Measurements from ENCODE around the gene ZNF10. TPM values are rescaled to one million over a fixed set of nuclear protein-coding genes. Genes with fewer than 3 reads are reported as not detected.

Gene ZNF10
- total RNA-seq, 2 experiments from 2014 or later: 3.7 to 4.1 TPM

DNA sequence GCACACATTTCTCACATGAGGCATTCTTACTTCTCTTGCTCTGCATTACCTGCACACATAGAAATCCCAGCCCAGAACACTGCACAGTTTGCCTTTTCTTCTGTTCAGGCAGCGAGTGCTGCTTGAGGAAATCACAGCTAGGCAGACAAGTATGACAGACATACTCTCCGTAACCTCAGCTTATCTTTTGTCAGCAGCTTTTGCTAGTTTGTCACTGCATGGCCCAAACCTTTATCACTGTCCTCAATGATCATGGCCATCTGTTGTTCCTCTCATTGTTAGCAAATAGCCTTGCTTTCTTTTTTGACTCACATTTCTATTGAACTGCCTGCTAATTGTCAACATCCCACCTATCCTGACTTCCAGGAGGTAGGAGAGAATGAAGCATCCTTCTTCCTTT, 5.3 kb downstream of the ZNF10 start:
- DNase-seq: no peak
- H3K4me1 Mint-ChIP-seq (ENCODE audit: low read depth): peaks cover 9% of the 10 kb centered on the region
- H3K36me3 Mint-ChIP-seq: peaks cover 89% of the 10 kb centered on the region
- no peaks in the 10 kb centered on the region for H3K27me3 Mint-ChIP-seq
- ChIA-PET POLR2A (no interaction called here), CTCF (no interaction called here)
- intact Hi-C loops (cut with micrococcal nuclease): no loop called here
- H3K9me3 Mint-ChIP-seq: peaks cover 80% of the 10 kb centered on the region
- H3K27ac Mint-ChIP-seq: no peak overlapping the region
- H3K4me3 Mint-ChIP-seq: no peak overlapping the region

DNA sequence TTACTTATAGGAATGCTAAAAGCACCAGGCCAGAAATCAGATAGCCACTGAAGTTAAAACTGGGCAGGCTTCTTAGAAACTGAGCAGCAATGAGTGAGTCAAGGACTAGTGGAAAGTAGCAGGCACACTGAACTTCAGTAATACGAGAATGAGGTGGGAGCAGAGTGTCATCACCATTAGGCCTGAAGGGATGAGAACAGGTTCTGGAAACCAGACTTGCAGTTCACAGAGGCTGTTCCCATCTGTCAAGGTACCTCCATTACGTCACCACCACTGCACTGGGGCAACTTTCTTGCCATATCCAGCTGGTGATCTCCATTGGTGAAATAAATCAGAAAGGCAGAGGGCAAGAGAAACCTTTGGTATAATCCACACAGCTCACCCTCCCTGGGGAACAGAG, 15.6 kb downstream of the ZNF10 start:
- H3K4me1 Mint-ChIP-seq (ENCODE audit: low read depth): no peaks in the 10 kb centered on the region
- H3K36me3 Mint-ChIP-seq: peaks cover 82% of the 10 kb centered on the region
- H3K9me3 Mint-ChIP-seq: peaks cover 74% of the 10 kb centered on the region
- DNase-seq: no peak
- ChIA-PET CTCF (no interaction called here), POLR2A (no interaction called here)
- intact Hi-C loops (cut with micrococcal nuclease): no loop called here
- H3K27me3 Mint-ChIP-seq: no peaks in the 10 kb centered on the region
- no peak overlapping the region for H3K4me3 Mint-ChIP-seq
- no peak overlapping the region for H3K27ac Mint-ChIP-seq

DNA sequence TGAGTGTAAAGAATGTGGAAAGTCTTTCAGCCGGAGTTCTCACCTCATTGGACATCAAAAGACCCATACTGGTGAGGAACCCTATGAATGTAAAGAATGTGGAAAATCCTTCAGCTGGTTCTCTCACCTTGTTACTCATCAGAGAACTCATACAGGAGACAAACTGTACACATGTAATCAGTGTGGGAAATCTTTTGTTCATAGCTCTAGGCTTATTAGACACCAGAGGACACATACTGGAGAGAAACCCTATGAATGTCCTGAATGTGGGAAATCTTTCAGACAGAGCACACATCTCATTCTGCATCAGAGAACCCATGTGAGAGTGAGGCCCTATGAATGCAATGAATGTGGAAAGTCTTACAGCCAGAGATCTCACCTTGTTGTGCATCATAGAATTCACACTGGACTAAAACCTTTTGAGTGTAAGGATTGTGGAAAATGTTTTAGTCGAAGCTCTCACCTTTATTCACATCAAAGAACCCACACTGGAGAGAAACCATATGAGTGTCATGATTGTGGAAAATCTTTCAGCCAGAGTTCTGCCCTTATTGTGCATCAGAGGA, 25.8 kb downstream of the ZNF10 start:
- Mint-ChIP-seq H3K4me3 (no peak overlapping the region), H3K9me3 (peaks cover 88% of the 10 kb centered on the region), H3K27me3 (no peaks in the 10 kb centered on the region), H3K4me1 (ENCODE audit: low read depth) (no peaks in the 10 kb centered on the region), H3K27ac (no peak overlapping the region), H3K36me3 (peaks cover 81% of the 10 kb centered on the region)
- POLR2A ChIA-PET: no interaction called here
- CTCF ChIA-PET: no interaction called here
- DNase-seq: no peak
- intact Hi-C loops (cut with micrococcal nuclease): no loop called here

DNA sequence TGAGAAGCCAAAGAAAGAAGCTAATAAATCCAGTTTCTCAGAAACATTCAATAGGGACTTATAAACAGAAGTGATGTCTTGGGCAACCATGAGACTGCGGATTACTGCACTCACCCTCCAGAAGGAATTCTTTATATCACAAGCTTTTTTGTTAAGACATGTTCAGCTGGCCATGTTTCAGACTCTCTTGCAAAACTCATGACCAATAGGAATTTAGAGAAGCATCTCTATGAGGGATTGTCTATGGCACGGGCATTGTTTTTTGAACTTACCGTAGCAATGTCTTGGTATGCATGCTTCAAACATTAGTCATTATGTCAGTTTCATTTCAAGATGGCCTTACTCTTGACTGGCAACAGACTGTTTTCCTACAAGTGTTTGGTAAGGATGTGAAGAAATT, 35.3 kb downstream of the ZNF10 start:
- no peak for DNase-seq
- ChIA-PET POLR2A (no interaction called here), CTCF (no interaction called here)
- Mint-ChIP-seq H3K27me3 (no peaks in the 10 kb centered on the region), H3K9me3 (peaks cover 65% of the 10 kb centered on the region), H3K4me3 (no peak overlapping the region), H3K36me3 (peaks cover 6% of the 10 kb centered on the region), H3K27ac (no peak overlapping the region), H3K4me1 (ENCODE audit: low read depth) (no peaks in the 10 kb centered on the region)
- intact Hi-C loops (cut with micrococcal nuclease): no loop called here

DNA sequence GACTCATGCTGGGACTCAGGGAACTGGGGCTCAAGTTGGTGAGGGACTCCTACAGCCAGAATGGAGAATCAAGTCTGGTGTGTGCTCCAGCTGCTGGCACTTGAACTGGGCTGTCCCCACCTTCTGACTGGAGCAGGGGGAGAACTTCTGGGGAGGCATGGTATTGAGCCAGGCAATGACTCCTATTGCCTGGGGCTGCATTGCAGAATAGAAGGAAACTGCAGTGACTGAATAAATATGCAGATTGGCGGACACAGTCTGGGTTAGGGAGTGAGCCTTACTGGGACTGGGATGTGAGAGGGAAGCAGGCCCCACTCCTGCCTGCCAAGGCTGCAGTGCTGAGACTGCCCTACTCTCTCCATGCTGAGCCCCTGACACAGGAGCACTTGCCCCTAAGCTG, 42.1 kb downstream of the ZNF10 start:
- Mint-ChIP-seq H3K36me3 (peaks cover 26% of the 10 kb centered on the region), H3K27ac (no peak overlapping the region), H3K27me3 (no peaks in the 10 kb centered on the region), H3K4me1 (ENCODE audit: low read depth) (no peaks in the 10 kb centered on the region), H3K9me3 (peaks cover 58% of the 10 kb centered on the region), H3K4me3 (no peak overlapping the region)
- CTCF ChIA-PET: no interaction called here
- POLR2A ChIA-PET: no interaction called here
- DNase-seq: no peak
- intact Hi-C loops (cut with micrococcal nuclease): no loop called here

DNA sequence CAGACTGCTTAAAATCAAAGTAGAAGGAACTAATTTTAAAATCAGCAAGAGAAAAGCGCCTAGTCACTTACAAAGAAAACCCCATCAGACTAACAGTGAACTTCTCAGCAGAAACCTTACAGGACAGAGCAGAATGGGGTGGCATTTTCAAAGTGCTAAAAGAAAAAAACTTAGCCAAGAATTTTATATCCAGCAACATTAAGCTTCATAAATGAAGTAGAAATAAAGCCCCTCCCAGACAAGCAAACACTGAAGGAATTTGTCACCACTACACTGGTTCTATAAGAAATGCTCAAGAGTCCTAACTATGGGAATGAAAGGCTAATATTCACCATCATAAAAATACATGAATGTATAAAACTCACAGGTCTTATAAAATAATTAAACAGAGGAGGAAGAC, 44.5 kb downstream of the ZNF10 start:
- Mint-ChIP-seq H3K27ac (no peak overlapping the region), H3K36me3 (peaks cover 33% of the 10 kb centered on the region), H3K4me3 (no peak overlapping the region), H3K27me3 (no peaks in the 10 kb centered on the region), H3K9me3 (peaks cover 59% of the 10 kb centered on the region), H3K4me1 (ENCODE audit: low read depth) (no peaks in the 10 kb centered on the region)
- intact Hi-C loops (cut with micrococcal nuclease): no loop called here
- POLR2A ChIA-PET: no interaction called here
- no peak for DNase-seq
- CTCF ChIA-PET: no interaction called here

DNA sequence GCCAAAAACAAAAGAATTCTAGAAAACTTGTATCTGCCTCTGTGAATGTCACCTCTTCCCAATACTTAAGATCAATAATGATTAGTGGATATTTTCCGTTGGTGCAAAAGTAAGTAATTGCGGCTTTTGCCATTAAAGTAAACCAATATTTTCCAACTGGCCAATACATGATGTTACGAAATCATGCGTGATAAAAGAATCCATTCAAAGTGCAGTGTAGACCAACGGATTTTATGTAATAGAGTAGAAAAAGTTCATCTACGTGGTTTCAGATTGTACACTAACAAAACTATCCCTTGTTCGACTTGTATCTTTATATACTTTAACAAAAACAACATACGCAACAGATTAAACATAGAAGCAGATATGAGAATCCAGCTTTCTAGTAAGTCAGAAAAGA, 50.2 kb downstream of the ZNF10 start:
- no peak overlapping the region for H3K4me3 Mint-ChIP-seq
- ChIA-PET CTCF (interaction anchor here (0.5 to 2.7 kb wide), 6 partner anchors 23 to 195 kb away, joined by 3 to 10 read pairs (median 4); partner anchors contain the start of genes ZNF140 and ZNF26), POLR2A (interaction anchor here (0.6 to 1.9 kb wide), 4 partner anchors 10 to 194 kb away, joined by 3 to 8 read pairs (median 4); partner anchors contain the start of gene ZNF26)
- H3K27me3 Mint-ChIP-seq: no peaks in the 10 kb centered on the region
- no peak for DNase-seq
- H3K27ac Mint-ChIP-seq: no peak overlapping the region
- peaks cover 70% of the 10 kb centered on the region for H3K36me3 Mint-ChIP-seq
- H3K9me3 Mint-ChIP-seq: peaks cover 71% of the 10 kb centered on the region
- peaks cover 12% of the 10 kb centered on the region for H3K4me1 Mint-ChIP-seq (ENCODE audit: low read depth)
- intact Hi-C loops (cut with micrococcal nuclease): loop anchor here (1.0 kb wide), 4 partner anchors 50 to 194 kb away; partner anchors contain the start of genes ZNF10, ZNF140, ZNF26 and ZNF84

DNA sequence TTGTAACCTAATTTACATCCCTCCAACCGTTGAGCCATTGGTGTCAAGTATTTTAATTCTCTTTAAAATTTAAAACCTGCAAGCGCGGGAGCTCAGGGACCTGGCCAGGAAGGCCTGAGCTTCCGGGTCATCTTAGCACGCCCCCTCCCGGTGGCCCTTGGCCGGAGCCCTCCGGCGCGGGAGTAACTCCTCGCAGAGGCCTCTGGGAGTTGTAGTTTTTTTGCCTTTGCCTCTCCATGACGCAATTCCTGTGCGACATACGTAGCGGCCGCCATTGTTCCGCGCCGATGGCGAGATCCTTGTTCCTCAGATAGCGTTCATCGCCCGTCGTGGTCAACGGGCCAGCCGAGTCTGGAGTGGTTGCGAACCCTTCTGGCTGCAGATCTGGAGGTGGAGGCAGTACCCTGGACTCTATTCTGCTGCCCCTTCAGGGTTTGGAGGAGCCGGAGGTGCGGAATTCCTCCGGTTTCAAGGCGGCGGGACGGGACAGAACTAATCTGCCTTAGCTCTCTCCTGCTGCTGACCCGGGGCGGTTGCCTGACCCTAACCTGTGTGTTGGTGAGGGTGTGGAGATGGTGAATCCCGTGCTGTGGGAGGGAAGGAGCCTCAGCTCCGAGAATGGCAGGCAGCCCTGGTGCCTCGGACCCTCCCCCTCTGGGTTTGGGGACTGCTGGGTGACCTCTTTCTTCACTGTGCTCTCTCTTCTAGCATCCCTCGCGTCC, 51.0 kb downstream of the ZNF10 start, which contains the start of gene ZNF268:
TSS of gene ZNF268 (plus strand) at position 258 of the 722 bp plus-strand sequence. CDS start 503 bp downstream, outside the sequence.
- Mint-ChIP-seq H3K4me3 (peak within 1 kb of the TSS; percentile 95), H3K36me3 (peaks cover 73% of the 10 kb centered on the region), H3K9me3 (peaks cover 70% of the 10 kb centered on the region), H3K27me3 (no peaks in the 10 kb centered on the region), H3K4me1 (ENCODE audit: low read depth) (peaks cover 12% of the 10 kb centered on the region), H3K27ac (peak within 1 kb of the TSS; percentile 80)
- peak; percentile 94 for DNase-seq
- ChIA-PET POLR2A (interaction anchor here (0.6 to 1.9 kb wide), 4 partner anchors 9 to 195 kb away, joined by 3 to 8 read pairs (median 4); partner anchors contain the start of gene ZNF26), CTCF (interaction anchor here (0.5 to 2.7 kb wide), 6 partner anchors 23 to 195 kb away, joined by 3 to 10 read pairs (median 4); partner anchors contain the start of genes ZNF140 and ZNF26)
- intact Hi-C loops (cut with micrococcal nuclease): loop anchor here (1.0 kb wide), 4 partner anchors 51 to 195 kb away; partner anchors contain the start of genes ZNF10, ZNF140, ZNF26 and ZNF84

DNA sequence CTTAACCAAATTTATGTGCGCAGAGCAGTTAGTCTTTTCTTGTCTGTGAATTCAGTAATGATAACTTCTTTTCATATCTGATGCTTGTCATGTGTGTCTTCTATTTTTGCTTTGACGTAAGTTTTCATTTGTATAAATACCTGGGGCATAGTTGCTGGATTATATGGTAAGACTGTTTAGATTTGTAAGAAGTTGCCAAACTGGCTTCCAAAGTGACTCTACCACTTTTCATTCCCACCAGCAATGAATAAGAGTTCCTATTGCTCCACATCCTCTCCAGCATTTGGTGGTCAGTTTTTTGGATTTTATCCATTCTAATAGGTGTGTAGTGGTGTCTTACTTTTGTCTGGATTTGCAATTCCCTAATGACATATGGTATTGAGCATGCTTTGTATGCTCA, 59.7 kb downstream of the ZNF10 start:
- peaks cover 100% of the 10 kb centered on the region for H3K36me3 Mint-ChIP-seq
- no peaks in the 10 kb centered on the region for H3K27me3 Mint-ChIP-seq
- CTCF ChIA-PET: no interaction called here
- DNase-seq: no peak
- POLR2A ChIA-PET: interaction anchor here (0.8 kb wide), 1 partner anchor 9 kb away, joined by 3 read pairs; no protein-coding TSS in a partner anchor
- no peak overlapping the region for H3K27ac Mint-ChIP-seq
- H3K4me3 Mint-ChIP-seq: no peak overlapping the region
- intact Hi-C loops (cut with micrococcal nuclease): no loop called here
- no peaks in the 10 kb centered on the region for H3K4me1 Mint-ChIP-seq (ENCODE audit: low read depth)
- H3K9me3 Mint-ChIP-seq: peaks cover 93% of the 10 kb centered on the region

DNA sequence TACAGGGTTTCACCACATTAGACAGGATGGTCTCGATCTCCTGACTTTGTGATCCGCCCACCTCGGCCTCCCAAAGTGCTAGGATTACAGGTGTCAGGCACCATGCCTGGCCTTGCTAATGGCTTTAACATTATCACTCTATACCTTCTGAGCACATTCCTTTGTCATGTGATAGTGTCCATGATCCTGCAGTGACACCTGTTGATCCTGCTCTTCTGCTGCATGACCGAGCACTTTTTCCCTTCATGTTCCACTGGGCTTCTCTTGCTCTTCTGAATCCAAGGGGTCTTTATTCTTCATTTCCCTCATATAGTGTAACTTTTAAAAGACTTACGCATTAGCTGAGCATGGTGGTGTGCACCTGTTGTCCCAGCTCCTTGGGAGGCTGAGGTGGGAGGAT, 62.4 kb downstream of the ZNF10 start:
- Mint-ChIP-seq H3K4me3 (no peak overlapping the region), H3K9me3 (peaks cover 80% of the 10 kb centered on the region), H3K36me3 (peaks cover 87% of the 10 kb centered on the region), H3K27me3 (no peaks in the 10 kb centered on the region), H3K27ac (no peak overlapping the region), H3K4me1 (ENCODE audit: low read depth) (no peaks in the 10 kb centered on the region)
- ChIA-PET CTCF (no interaction called here), POLR2A (no interaction called here)
- intact Hi-C loops (cut with micrococcal nuclease): no loop called here
- DNase-seq: no peak

DNA sequence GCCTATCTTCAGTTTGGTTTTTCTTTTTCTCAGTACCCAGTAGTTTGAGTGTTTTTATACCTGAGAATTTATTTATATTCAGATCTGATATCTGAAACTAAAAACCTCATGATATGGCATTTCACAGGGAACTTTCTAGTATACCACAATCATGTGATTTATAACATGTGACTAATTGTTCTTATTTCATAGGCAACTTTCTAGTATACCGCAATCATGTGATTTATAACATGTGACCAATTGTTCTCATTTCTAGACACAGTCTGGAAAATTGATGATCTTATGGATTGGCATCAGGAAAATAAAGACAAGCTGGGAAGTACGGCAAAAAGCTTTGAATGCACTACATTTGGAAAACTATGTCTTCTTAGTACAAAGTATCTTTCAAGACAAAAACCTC, 71.5 kb downstream of the ZNF10 start:
- no peaks in the 10 kb centered on the region for H3K27me3 Mint-ChIP-seq
- peaks cover 77% of the 10 kb centered on the region for H3K36me3 Mint-ChIP-seq
- H3K27ac Mint-ChIP-seq: no peak overlapping the region
- CTCF ChIA-PET: no interaction called here
- H3K4me3 Mint-ChIP-seq: no peak overlapping the region
- POLR2A ChIA-PET: no interaction called here
- no peaks in the 10 kb centered on the region for H3K4me1 Mint-ChIP-seq (ENCODE audit: low read depth)
- peaks cover 71% of the 10 kb centered on the region for H3K9me3 Mint-ChIP-seq
- no peak for DNase-seq
- intact Hi-C loops (cut with micrococcal nuclease): no loop called here

DNA sequence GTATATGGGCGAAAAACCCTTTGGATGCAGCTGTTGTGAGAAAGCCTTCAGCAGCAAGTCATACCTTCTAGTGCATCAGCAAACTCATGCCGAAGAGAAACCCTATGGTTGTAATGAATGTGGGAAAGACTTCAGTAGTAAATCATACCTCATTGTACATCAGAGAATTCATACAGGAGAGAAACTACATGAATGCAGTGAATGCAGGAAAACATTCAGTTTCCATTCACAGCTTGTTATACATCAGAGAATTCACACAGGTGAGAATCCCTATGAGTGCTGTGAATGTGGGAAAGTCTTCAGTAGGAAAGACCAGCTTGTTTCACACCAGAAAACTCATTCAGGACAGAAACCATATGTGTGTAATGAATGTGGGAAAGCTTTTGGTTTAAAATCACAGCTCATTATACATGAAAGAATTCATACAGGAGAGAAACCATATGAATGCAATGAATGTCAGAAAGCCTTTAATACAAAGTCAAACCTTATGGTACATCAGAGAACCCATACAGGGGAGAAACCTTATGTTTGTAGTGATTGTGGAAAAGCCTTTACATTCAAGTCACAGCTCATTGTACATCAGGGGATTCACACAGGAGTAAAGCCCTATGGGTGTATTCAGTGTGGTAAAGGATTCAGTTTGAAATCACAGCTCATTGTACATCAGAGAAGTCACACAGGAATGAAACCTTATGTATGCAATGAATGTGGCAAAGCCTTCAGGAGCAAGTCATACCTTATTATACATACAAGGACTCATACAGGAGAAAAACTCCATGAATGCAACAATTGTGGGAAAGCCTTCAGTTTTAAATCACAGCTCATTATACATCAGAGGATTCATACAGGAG, 72.3 kb downstream of the ZNF10 start:
- no peaks in the 10 kb centered on the region for H3K27me3 Mint-ChIP-seq
- intact Hi-C loops (cut with micrococcal nuclease): no loop called here
- H3K27ac Mint-ChIP-seq: no peak overlapping the region
- DNase-seq: no peak
- ChIA-PET CTCF (no interaction called here), POLR2A (no interaction called here)
- peaks cover 75% of the 10 kb centered on the region for H3K36me3 Mint-ChIP-seq
- no peak overlapping the region for H3K4me3 Mint-ChIP-seq
- H3K4me1 Mint-ChIP-seq (ENCODE audit: low read depth): no peaks in the 10 kb centered on the region
- peaks cover 79% of the 10 kb centered on the region for H3K9me3 Mint-ChIP-seq
